HG03442 (cell line): Measurements from ENCODE around the gene YWHAH.
"Not testable (repeated sequence)": the region's sequence is repeated elsewhere in the genome, so short reads cannot be mapped to it uniquely, and the experiment has no call there.

Experiments
- ATAC-seq: cut with Tn5 transposase; IDR thresholded peaks from one replicate; pipeline ENCODE4 v1.9.1; 2021; ENCODE audit warnings: mild to moderate bottlenecking, moderate library complexity; ENCODE audit not compliant: unreplicated experiment

Gene YWHAH

GRCh38 chr22:31977141-31977841 lies 33.0 kb downstream of the YWHAH start:
- ATAC-seq, result no peak

DNA sequence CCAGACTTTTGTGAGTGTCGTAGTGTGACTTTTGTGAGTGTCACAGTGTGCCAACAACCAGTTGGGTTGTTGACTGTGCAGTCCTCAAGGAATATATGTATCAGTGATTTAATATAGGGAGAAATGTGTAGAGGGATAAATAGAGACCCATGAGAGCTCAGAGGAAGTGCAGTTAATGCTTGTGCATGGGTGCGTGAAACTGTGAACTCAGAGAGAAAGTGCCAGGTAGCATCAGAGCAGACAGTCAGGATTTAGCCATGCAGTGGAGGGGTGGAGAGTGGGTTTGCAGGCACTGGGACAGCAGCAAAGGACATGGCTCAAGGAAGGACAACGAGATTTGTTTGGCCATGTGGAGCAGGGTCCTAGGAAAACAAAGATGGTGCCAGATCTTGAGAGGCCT lies 33.6 kb downstream of the YWHAH start:
- no peak for ATAC-seq

DNA sequence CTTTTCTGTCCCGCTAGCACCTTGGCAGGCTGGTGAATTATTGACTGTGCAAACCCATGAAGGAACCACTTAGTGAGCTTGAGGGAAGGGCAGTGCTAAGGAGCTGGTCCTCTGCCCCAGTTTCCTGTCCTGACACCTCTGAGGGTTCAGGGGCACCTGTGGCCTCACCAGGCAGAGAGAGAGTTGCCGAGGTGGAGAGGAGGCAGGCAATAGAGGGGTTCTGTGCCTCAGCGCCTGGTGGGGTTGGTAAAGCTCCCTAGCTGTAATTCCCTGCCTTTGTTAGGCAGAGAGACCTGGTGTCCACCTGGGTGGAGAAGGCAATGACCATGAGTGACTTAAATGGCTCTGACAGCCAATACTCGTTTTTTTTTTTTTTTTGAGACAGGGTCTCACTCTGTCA lies 36.3 kb downstream of the YWHAH start:
- no peak for ATAC-seq

- not testable (repeated sequence) for ATAC-seq
These were observed 37.6 kb downstream of the YWHAH start for GRCh38 chr22:31981976-31982375.

DNA sequence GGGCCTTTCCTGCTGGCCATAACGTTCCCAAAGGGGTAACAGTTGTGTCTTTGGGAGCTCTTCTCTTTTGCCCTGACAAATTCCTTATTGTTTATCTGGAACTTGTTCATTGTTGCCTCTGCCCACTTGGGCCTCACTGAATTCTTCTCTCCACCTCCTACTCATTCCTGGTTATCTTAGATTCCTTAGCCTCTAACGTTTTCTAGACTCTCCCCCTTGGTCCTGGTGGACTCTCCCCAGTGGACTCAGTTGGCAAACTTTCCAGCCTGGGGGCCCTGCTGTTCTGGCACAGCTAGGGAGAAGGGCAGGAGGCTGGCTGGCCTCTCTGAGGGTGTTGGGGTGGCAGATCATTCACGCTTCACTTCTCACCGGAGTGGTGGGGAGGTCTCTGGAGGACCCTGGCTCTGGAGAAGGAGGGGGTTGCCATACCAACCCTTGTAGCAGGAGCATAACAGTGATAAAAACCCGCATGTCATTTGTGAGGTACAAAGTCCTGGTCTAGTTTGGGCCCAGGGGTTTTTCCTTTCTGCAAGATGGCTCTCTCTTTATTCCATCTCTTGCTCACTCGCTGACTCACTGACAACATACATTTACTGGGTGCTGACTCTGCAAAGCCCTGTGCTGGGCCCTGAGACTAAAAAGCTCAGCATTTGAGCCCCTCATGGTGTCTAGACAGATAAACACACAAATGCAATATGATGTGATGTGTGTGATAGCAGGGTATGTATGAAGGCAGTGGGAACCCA lies 39.7 kb downstream of the YWHAH start:
- ATAC-seq, result no peak

- ATAC-seq, result no peak
These were observed 42.9 kb downstream of the YWHAH start for GRCh38 chr22:31987218-31987617.

GRCh38 chr22:31991102-31991839 lies 46.9 kb downstream of the YWHAH start:
- ATAC-seq, result no peak

- ATAC-seq, result no peak
These were observed 50.7 kb downstream of the YWHAH start for GRCh38 chr22:31995046-31995445.

DNA sequence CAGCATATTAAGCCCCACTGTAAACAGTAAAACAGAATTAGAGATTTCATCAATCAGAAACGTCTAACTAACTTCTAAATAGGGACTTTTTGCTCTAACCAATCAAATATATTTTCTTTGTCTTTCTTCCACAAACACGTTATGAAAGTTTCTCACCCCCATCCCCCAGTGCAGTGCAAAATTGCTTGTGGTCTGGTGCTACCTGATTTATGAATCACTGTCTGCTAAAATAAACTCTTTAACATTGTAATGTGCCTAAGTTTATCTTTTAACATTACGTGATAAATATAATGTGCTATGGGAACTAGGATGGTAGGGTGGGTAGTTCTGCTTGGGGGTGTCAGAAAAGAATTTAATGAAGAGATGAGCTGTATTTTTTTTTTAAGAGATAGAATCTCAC lies 51.5 kb downstream of the YWHAH start:
- ATAC-seq, result no peak

GRCh38 chr22:31998784-31999385 lies 54.5 kb downstream of the YWHAH start:
- ATAC-seq, result no peak

DNA sequence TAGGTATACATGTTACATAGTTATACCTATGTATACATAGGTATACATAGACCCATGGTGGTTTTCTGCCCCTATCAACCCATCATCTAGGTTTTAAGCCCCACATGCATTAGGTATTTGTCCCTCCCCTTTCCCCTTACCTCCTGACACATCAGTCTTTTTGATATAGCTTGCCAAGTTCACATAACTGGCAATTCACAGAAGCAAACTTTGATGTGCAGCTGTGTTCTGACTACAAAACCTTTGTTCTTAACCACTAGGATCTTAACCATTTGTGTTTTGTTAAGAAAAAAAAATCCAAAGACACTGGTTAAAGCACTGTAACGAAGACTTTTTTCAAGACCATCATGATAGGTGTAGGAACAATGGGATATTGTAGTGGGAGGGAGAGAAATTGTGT lies 55.8 kb downstream of the YWHAH start:
- no peak for ATAC-seq

GRCh38 chr22:32005453-32005852 lies 61.1 kb downstream of the YWHAH start:
- ATAC-seq, result no peak
